ENCODE results near the gene AAK1. TPM values are rescaled to one million over a fixed set of nuclear protein-coding genes. Genes with fewer than 3 reads are reported as not detected.

Gene AAK1
- total RNA-seq, 1 experiment from 2014 or later = 30.6 TPM

GRCh38 chr2:69546646-69547045 lies 96.9 kb downstream of the AAK1 start:
- H3K4me2 ChIP-seq (ENCODE audit: insufficient read depth, insufficient read length, low read length) = no peak overlapping the region
- Mint-ChIP-seq H3K27ac (no peak overlapping the region), H3K4me1 (no peaks in the 10 kb centered on the region), H3K36me3 (ENCODE audit: insufficient read depth in 1 of 3, low read depth in 3 of 3) (peaks cover 10 to 20% (median 12%) of the 10 kb centered on the region in 3 experiments; a peak in 5 of 7 replicates), H3K4me3 (no peak overlapping the region), H3K27me3 (ENCODE audit: low read depth) (no peaks in the 10 kb centered on the region; the same call in 1 of the 2 replicates), H3K9me3 (peaks cover 8 to 9% of the 10 kb centered on the region in 2 experiments; a peak in 3 of 5 replicates)
- no peak overlapping the region for H3K27ac ChIP-seq (ENCODE audit: insufficient read length, low read depth, low read length)
- no peaks in the 10 kb centered on the region for H4K20me1 ChIP-seq (ENCODE audit: control insufficient read depth, insufficient read depth, insufficient read length)
- no CpG with 5 or more reads among the region's 1 CpG for WGBS (ENCODE audit: extremely low coverage, insufficient read length, low lambda C conversion rate)
- no peak overlapping the region for H2BK15ac ChIP-seq (ENCODE audit: low read depth, low read length)
- H2BK120ac ChIP-seq (ENCODE audit: low read depth, low read length, poor library complexity, severe bottlenecking) = no peak overlapping the region
- no peak overlapping the region for H4K91ac ChIP-seq (ENCODE audit: insufficient read length, low read depth, low read length)
- no peaks in the 10 kb centered on the region for H3K79me1 ChIP-seq (ENCODE audit: insufficient read depth, low read depth, low read length, poor library complexity, severe bottlenecking)
- H2BK5ac ChIP-seq (ENCODE audit: insufficient read length, low read length) = no peak overlapping the region
- H3K23me2 ChIP-seq (ENCODE audit: insufficient read length, low read depth, low read length, poor library complexity, severe bottlenecking) = no peaks in the 10 kb centered on the region
- H3K9ac ChIP-seq (ENCODE audit: extremely low read depth, insufficient read length, low read length) = no peak overlapping the region
- H3K14ac ChIP-seq (ENCODE audit: insufficient read depth, low read length) = no peak overlapping the region
- no peak overlapping the region for H2BK12ac ChIP-seq (ENCODE audit: insufficient read length, low read depth, low read length)
- no peaks in the 10 kb centered on the region for H3K9me3 ChIP-seq (ENCODE audit: control insufficient read depth, low read depth, low read length)
- no peak overlapping the region for H3T11ph ChIP-seq (ENCODE audit: low read length)
- TF ChIP-seq CTCF (conservative IDR thresholded peaks at IDR 0.05) = no peak
- H4K8ac ChIP-seq (replicated peaks; ENCODE audit: insufficient read length, low read depth, low read length) = no peak overlapping the region
- H3K79me2 ChIP-seq (ENCODE audit: insufficient read depth, low read length) = no peaks in the 10 kb centered on the region
- H2AFZ ChIP-seq (ENCODE audit: low read length) = no peak overlapping the region
- no peak overlapping the region for H3K56ac ChIP-seq (ENCODE audit: insufficient read length, low read depth, low read length)
- no peaks in the 10 kb centered on the region for H3K4me1 ChIP-seq (ENCODE audit: insufficient read depth, low read length)
- DNase-seq = no peak
- no peak overlapping the region for H3K18ac ChIP-seq (ENCODE audit: insufficient read length, low read depth, low read length)
- H2BK20ac ChIP-seq (ENCODE audit: low read depth, low read length, poor library complexity, severe bottlenecking) = no peak overlapping the region
- no peak overlapping the region for H4K5ac ChIP-seq (ENCODE audit: insufficient read length, low read depth, low read length)
- H2AK5ac ChIP-seq (ENCODE audit: insufficient read length, low read length) = no peak overlapping the region
- no peaks in the 10 kb centered on the region for H3K27me3 ChIP-seq (ENCODE audit: insufficient read depth, low read length)
- H3K23ac ChIP-seq (ENCODE audit: insufficient read length, low read depth, low read length) = no peak overlapping the region
- no peak overlapping the region for H3K4ac ChIP-seq (ENCODE audit: low read depth, low read length)
